DMS53 (cell line): ENCODE measurements around the gene ADPRHL1.
"Not testable (repeated sequence)": the region's sequence is repeated elsewhere in the genome, so short reads cannot be mapped to it uniquely, and the experiment has no call there.

Source experiments
- DNase-seq: peaks from one replicate; lab custom pipeline; 2025; lab: John Stamatoyannopoulos, UW

The ADPRHL1 gene

GRCh38 chr13:113479179-113479578 is 25.9 kb upstream of the ADPRHL1 start:
- no peak for DNase-seq

- no peak for DNase-seq
Observed at GRCh38 chr13:113477724-113478123, 24.4 kb upstream of the ADPRHL1 start.

DNA sequence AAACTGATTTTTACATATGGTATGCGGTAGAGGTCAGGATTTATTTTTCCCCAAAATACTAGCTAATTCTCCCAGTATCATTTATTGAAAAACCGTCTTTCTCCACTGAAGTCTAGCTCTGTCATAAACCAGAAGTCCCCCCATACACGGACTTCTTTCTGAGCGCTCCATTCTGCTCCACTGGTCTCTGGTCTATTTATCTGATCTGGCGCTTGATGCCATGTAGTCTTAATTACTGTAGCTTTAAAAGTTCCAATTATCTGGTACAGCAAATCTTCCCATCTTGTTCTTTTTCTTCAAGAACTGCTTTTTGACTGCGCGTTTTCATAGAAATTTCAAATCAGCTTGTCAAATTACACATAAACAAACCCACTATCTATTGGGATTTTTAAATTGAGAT is 23.5 kb upstream of the ADPRHL1 start:
- no peak for DNase-seq

DNA sequence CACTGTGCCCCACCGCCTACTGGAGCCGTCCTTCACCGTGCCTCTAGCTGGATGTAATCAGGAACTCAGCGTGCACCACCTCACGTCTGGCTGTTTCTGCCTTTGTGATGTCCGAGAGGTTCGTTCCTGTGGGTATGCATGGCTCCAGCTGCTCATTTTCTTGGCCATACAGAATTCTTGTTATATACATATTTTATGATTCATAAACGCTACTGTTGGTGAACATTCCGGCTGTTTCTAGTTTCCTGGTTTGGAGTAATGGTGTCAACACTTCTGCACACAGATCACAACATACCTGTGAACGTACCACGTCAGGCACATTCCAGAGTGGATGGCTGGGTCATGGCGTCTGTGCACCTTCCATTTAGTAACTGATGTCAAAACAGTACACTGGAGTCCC is 22.6 kb upstream of the ADPRHL1 start:
- DNase-seq, result no peak

DNA sequence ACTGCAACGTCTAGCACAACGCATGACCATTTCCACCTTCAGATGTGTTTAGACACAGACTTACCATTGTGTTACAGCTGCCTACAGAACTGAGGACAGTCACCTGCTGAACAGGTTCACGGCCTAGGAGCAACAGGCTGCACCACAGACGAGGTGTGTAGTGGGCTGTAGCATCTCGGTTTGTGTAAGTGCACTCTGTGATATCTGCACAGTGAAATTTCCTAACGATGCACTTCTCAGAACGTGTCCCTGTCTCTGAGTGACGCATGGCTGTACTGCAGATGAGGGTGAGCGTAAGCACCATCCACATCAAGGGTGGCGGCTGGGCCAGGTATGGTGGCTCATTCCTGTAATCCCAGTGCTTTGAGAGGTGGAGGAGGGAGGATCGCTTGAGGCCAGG is 22.0 kb upstream of the ADPRHL1 start:
- DNase-seq, result no peak

GRCh38 chr13:113474179-113474578 is 20.9 kb upstream of the ADPRHL1 start:
- DNase-seq, result no peak

DNA sequence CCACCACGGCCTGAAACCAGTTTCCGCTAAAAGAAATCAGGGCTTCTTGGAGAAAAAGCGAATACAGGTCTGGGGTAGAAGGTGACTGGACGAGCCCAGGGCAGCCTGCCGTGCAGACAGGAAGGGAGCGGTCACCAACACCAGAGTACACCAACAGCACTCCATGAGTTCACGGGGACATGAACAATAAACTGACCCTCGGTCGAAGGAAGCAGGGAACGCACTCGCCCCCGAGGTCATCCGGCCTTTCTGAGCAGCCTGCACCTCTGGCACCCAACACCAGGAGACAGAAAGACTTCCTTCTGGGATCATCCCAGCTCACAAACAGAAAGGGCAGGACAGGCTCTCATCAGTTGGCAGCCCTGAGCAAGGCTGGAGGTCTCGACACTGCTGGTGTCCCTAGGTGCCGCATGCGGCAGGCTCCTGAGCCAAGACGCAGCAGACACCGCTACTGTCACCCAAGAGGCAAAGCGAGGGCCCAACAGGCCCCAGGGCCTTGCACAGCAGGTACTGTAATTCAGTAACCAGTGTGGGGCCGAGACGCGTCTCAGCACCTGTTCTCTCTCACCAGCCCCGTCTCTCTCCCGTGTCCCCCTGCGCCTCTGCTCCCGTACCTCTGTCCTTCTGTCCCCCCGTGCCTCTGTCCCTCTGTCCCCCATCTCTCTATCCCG is 19.2 kb upstream of the ADPRHL1 start:
- DNase-seq, result no peak

- no peak for DNase-seq
Observed at GRCh38 chr13:113471844-113472243, 18.6 kb upstream of the ADPRHL1 start.

DNA sequence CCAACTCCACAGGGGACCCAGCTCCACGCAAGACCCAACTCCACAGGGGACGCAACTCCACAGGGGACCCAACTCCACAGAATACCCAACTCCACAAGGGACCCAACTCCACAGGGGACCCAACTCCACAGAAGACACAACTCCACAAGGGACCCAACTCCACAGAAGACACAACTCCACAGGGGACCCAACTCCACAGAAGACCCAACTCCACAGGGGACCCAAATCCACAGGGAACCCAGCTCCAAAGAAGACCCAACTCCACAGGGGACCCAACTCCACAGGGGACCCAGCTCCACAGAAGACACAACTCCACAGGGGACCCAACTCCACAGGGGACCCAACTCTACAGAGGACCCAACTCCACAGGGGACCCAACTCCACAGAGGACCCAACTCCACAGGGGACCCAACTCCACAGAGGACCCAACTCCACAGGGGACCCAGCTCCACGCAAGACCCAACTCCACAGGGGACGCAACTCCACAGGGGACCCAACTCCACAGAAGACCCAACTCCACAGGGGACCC is 17.4 kb upstream of the ADPRHL1 start:
- not testable (repeated sequence) for DNase-seq

DNA sequence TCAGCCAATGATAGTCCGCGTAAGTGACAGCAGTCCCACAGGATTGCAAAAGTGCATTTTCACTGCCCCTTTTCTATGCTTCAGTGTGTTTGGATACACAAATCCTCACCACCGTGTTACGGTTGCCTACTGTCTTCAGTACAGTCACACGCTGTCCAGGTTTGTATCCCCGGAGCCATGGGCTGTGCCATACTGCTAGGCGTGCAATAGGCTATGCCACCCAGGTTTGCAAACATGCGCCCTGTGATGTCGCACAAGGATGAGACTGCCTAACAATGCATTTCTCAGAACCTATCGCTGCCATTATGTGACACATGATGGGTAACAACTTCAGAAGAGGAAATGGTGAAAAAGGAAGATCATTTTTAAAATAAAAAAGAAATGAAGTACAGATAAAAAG is 16.8 kb upstream of the ADPRHL1 start:
- no peak for DNase-seq

DNA sequence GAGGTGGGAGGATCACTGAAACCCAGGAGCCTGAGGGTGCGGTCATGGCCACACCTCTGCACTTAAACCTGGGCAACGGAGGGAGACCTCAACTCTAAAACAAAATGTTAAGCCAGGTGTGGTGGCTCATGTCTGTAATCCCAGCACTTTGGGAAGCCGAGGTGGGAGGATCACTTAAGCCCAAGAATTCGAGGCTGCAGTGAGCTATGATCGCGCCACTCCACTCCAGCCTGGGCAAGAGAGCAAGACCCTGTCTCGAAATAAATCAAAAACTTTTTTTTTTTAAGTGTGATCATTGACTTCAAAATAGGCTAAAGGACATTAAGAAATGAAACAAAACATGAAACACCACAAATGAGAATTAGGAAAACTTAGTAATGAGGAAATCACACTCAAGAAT is 16.3 kb upstream of the ADPRHL1 start:
- no peak for DNase-seq

GRCh38 chr13:113468472-113469201 is 15.3 kb upstream of the ADPRHL1 start:
- DNase-seq, result no peak

DNA sequence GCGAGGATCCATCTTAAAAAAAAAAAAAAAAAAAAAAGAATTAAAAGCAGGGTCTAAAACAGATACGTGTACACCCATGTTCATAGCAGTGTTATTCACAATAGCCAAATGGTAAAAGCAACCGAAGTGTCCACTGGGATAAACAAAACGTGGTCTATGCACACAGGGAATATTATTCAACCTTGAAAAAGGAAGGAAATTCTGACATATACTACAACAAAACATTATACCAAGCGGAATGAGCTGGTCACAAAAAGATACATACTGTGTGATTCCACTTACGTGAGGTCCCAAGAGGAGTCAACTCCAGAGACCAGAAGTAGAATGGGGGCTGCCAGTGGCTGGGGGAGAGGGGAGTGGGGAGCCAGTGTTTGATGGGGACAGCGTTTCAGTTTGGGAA is 14.7 kb upstream of the ADPRHL1 start:
- DNase-seq, result no peak

DNA sequence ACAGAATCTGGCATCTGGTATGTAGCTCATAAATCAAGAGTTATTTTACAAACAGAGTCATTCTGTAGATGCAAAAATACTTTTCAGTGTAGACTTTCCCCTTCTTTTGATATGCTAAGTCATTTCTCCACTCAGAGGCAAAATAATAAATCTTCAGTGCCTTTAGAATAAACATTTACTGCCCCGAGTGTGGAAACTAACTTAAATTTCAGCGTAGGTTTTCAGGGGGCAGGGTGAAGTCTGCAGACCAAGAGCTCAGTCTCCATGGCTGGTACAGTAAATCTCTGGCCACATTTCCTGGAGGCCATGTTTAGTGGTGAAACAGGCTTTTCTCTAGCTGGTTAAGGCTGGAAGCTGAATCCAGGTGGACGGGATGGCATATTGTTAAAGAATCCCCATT is 13.1 kb upstream of the ADPRHL1 start:
- DNase-seq, result no peak

GRCh38 chr13:113465300-113465699 is 12.0 kb upstream of the ADPRHL1 start:
- DNase-seq, result no peak

- no peak for DNase-seq
Observed at GRCh38 chr13:113464476-113464875, 11.2 kb upstream of the ADPRHL1 start.

- no peak for DNase-seq
Observed at GRCh38 chr13:113461022-113461751, 7.9 kb upstream of the ADPRHL1 start.

DNA sequence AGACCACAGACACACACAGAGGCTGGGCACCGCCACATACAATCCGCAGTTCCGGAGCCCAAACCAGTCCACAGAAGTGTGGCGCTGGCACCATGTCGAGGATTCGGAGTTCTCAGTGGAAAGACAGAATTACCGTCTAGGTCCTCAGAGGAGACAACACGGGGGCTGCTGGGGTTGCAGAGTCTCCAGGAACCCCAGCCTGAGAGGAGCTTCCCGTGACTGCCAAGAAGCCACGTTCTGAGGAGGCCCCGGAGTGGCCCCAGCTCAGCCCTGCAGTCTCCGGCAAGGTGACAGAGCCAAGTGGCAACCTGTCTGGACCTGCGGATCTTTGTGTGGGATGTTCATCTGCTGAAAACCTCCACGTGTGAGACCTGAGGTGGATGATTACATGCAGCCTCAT is 7.3 kb upstream of the ADPRHL1 start:
- no peak for DNase-seq

DNA sequence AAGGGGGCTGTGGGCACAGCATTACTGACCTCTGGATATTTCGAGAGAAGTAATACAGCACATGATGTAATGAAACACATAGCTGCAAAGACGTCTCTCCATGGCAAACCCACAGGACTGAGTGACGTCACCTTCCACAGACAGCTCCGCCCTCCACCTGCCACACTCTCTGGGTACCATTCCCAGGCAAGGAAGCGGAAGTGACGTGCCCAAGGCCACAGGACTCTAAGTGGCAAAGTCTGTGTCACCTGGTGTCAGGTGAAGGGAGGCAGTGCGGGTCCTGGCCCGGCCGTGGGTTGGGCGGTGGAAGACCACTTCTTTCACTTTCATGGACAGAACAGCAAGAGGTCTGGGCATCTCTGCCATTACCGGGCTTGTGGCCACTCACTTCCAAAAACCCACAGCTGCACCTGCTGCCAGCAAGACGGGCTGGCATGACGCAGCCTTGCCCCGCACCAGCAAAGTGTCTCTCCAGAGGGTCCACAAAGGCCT is 6.8 kb upstream of the ADPRHL1 start:
- DNase-seq, result no peak

GRCh38 chr13:113458253-113459065 is 5.2 kb upstream of the ADPRHL1 start:
- no peak for DNase-seq

- DNase-seq, result no peak
Observed at GRCh38 chr13:113457510-113457909, 4.2 kb upstream of the ADPRHL1 start.
